ENCODE results near the gene SPATA46. TPM values are rescaled to one million over a fixed set of nuclear protein-coding genes. Genes with fewer than 3 reads are reported as not detected.

Gene SPATA46
- total and polyA plus RNA-seq, 2 of the 8 experiments (the other 6 are each of a cell fraction or from before 2014, with no cell fraction given), result not detected

GRCh38 chr1:162370721-162371120, 5.9 kb downstream of the SPATA46 start (continued):
- TF ChIP-seq, protein P1, sequence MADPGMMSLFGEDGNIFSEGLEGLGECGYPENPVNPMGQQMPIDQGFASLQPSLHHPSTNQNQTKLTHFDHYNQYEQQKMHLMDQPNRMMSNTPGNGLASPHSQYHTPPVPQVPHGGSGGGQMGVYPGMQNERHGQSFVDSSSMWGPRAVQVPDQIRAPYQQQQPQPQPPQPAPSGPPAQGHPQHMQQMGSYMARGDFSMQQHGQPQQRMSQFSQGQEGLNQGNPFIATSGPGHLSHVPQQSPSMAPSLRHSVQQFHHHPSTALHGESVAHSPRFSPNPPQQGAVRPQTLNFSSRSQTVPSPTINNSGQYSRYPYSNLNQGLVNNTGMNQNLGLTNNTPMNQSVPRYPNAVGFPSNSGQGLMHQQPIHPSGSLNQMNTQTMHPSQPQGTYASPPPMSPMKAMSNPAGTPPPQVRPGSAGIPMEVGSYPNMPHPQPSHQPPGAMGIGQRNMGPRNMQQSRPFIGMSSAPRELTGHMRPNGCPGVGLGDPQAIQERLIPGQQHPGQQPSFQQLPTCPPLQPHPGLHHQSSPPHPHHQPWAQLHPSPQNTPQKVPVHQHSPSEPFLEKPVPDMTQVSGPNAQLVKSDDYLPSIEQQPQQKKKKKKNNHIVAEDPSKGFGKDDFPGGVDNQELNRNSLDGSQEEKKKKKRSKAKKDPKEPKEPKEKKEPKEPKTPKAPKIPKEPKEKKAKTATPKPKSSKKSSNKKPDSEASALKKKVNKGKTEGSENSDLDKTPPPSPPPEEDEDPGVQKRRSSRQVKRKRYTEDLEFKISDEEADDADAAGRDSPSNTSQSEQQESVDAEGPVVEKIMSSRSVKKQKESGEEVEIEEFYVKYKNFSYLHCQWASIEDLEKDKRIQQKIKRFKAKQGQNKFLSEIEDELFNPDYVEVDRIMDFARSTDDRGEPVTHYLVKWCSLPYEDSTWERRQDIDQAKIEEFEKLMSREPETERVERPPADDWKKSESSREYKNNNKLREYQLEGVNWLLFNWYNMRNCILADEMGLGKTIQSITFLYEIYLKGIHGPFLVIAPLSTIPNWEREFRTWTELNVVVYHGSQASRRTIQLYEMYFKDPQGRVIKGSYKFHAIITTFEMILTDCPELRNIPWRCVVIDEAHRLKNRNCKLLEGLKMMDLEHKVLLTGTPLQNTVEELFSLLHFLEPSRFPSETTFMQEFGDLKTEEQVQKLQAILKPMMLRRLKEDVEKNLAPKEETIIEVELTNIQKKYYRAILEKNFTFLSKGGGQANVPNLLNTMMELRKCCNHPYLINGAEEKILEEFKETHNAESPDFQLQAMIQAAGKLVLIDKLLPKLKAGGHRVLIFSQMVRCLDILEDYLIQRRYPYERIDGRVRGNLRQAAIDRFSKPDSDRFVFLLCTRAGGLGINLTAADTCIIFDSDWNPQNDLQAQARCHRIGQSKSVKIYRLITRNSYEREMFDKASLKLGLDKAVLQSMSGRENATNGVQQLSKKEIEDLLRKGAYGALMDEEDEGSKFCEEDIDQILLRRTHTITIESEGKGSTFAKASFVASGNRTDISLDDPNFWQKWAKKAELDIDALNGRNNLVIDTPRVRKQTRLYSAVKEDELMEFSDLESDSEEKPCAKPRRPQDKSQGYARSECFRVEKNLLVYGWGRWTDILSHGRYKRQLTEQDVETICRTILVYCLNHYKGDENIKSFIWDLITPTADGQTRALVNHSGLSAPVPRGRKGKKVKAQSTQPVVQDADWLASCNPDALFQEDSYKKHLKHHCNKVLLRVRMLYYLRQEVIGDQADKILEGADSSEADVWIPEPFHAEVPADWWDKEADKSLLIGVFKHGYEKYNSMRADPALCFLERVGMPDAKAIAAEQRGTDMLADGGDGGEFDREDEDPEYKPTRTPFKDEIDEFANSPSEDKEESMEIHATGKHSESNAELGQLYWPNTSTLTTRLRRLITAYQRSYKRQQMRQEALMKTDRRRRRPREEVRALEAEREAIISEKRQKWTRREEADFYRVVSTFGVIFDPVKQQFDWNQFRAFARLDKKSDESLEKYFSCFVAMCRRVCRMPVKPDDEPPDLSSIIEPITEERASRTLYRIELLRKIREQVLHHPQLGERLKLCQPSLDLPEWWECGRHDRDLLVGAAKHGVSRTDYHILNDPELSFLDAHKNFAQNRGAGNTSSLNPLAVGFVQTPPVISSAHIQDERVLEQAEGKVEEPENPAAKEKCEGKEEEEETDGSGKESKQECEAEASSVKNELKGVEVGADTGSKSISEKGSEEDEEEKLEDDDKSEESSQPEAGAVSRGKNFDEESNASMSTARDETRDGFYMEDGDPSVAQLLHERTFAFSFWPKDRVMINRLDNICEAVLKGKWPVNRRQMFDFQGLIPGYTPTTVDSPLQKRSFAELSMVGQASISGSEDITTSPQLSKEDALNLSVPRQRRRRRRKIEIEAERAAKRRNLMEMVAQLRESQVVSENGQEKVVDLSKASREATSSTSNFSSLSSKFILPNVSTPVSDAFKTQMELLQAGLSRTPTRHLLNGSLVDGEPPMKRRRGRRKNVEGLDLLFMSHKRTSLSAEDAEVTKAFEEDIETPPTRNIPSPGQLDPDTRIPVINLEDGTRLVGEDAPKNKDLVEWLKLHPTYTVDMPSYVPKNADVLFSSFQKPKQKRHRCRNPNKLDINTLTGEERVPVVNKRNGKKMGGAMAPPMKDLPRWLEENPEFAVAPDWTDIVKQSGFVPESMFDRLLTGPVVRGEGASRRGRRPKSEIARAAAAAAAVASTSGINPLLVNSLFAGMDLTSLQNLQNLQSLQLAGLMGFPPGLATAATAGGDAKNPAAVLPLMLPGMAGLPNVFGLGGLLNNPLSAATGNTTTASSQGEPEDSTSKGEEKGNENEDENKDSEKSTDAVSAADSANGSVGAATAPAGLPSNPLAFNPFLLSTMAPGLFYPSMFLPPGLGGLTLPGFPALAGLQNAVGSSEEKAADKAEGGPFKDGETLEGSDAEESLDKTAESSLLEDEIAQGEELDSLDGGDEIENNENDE (IDR thresholded peaks at IDR 0.05; ENCODE audit: insufficient replicate concordance, low read length), result no peak
